Osteoblast (primary cell): ENCODE results near the gene TRPC4. TPM values are rescaled to one million over a fixed set of nuclear protein-coding genes. Genes with fewer than 3 reads are reported as not detected.

ENCODE experiments used
- DNase-seq: peaks from one replicate; pipeline ENCODE4 v3.0.0; 2011; ENCODE audit warnings: low spot score, mixed read lengths; ENCODE audit not compliant: insufficient read length; ENCODE audit errors: missing footprints
- H2AFZ ChIP-seq: 2 replicates; pipeline ENCODE4 v1.6.0; 2011; ENCODE audit warnings: mild to moderate bottlenecking, low read length
- H3K27ac ChIP-seq: 2 replicates; pipeline ENCODE4 v1.5.1; 2011; ENCODE audit warnings: mild to moderate bottlenecking, low read depth, low read length, moderate library complexity
- H3K27me3 ChIP-seq: 2 replicates; pipeline ENCODE4 v1.6.0; 2012; ENCODE audit warnings: mild to moderate bottlenecking, control low read depth, inconsistent platforms, low read length, moderate library complexity; ENCODE audit not compliant: insufficient read depth
- H3K36me3 ChIP-seq: 2 replicates; pipeline ENCODE4 v1.5.1; 2011; ENCODE audit warnings: mild to moderate bottlenecking, low read length, control low read depth, moderate library complexity; ENCODE audit not compliant: insufficient read depth
- H3K4me1 ChIP-seq: 2 replicates; pipeline ENCODE4 v1.5.1; 2011; ENCODE audit warnings: mild to moderate bottlenecking, low read length, control low read depth, moderate library complexity; ENCODE audit not compliant: insufficient read depth
- H3K4me2 ChIP-seq: 2 replicates; pipeline ENCODE4 v1.6.0; 2011; ENCODE audit warnings: mild to moderate bottlenecking, low read length; ENCODE audit not compliant: insufficient read depth
- H3K4me3 ChIP-seq: fragments of 200-600 bp; sonication (generic); 3 replicates; pipeline ENCODE4 v1.5.1; 2012; ENCODE audit warnings: mild to moderate bottlenecking, low read length, inconsistent platforms; ENCODE audit not compliant: insufficient read depth
- H3K79me2 ChIP-seq: 2 replicates; pipeline ENCODE4 v1.6.0; 2012; ENCODE audit warnings: mild to moderate bottlenecking, low read length, control low read depth, inconsistent platforms; ENCODE audit not compliant: insufficient read depth
- H3K9me3 ChIP-seq: 2 replicates; pipeline ENCODE4 v1.5.1; 2011; ENCODE audit warnings: low read depth, low read length, control low read depth
- H4K20me1 ChIP-seq: 2 replicates; pipeline ENCODE4 v1.6.0; 2012; ENCODE audit warnings: mild to moderate bottlenecking, low read length, control low read depth; ENCODE audit not compliant: insufficient read depth
- CTCF ChIP-seq: IDR thresholded peaks from 2 replicates; pipeline ENCODE4 v1.5.1; 2011; ENCODE audit warnings: mild to moderate bottlenecking, low read depth, low read length, moderate library complexity; ENCODE audit errors: extremely low read depth
- total RNA-seq: library from RNA; depleted of rRNA; stranded (reverse); fragments of >200 nt; gene quantifications from 2 replicates; pipeline ENCODE4 v1.2.3, GENCODE V29; 2012

Gene TRPC4
- total RNA-seq, 1 donor, result 9.8 TPM

GRCh38 chr13:37751025-37751424 lies 118.5 kb downstream of the TRPC4 start:
- no peaks in the 10 kb centered on the region for H3K36me3 ChIP-seq
- peaks cover 19% of the 10 kb centered on the region for H3K79me2 ChIP-seq
- H3K9me3 ChIP-seq, result no peaks in the 10 kb centered on the region
- H3K4me3 ChIP-seq, result no peak overlapping the region
- H2AFZ ChIP-seq, result no peak overlapping the region
- no peaks in the 10 kb centered on the region for H3K27me3 ChIP-seq
- DNase-seq, result no peak
- TF ChIP-seq CTCF, result no peak
- no peak overlapping the region for H3K27ac ChIP-seq
- H4K20me1 ChIP-seq, result no peaks in the 10 kb centered on the region
- no peak overlapping the region for H3K4me2 ChIP-seq
- peaks cover 17% of the 10 kb centered on the region for H3K4me1 ChIP-seq

- TF ChIP-seq CTCF, result no peak
- H3K4me1 ChIP-seq, result peaks cover 17% of the 10 kb centered on the region
- H3K4me2 ChIP-seq, result no peak overlapping the region
- no peak overlapping the region for H3K4me3 ChIP-seq
- no peaks in the 10 kb centered on the region for H3K27me3 ChIP-seq
- DNase-seq, result no peak
- peaks cover 4% of the 10 kb centered on the region for H3K36me3 ChIP-seq
- H2AFZ ChIP-seq, result no peak overlapping the region
- no peaks in the 10 kb centered on the region for H4K20me1 ChIP-seq
- no peak overlapping the region for H3K27ac ChIP-seq
- peaks cover 20% of the 10 kb centered on the region for H3K79me2 ChIP-seq
- no peaks in the 10 kb centered on the region for H3K9me3 ChIP-seq
Observed at GRCh38 chr13:37748913-37749312, 120.7 kb downstream of the TRPC4 start.

GRCh38 chr13:37747071-37747612 lies 122.4 kb downstream of the TRPC4 start:
- peak; percentile 31 for DNase-seq
- Histone ChIP-seq H3K27me3 (no peaks in the 10 kb centered on the region), H3K4me1 (peaks cover 14% of the 10 kb centered on the region), H3K4me2 (peak overlapping the region; percentile 21), H3K9me3 (no peaks in the 10 kb centered on the region), H4K20me1 (no peaks in the 10 kb centered on the region), H3K27ac (peak overlapping the region; percentile 62), H3K79me2 (peaks cover 14% of the 10 kb centered on the region), H2AFZ (no peak overlapping the region), H3K4me3 (no peak overlapping the region), H3K36me3 (peaks cover 4% of the 10 kb centered on the region)
- no peak for TF ChIP-seq CTCF

GRCh38 chr13:37741536-37741935 lies 128.0 kb downstream of the TRPC4 start:
- peaks cover 3% of the 10 kb centered on the region for H3K4me1 ChIP-seq
- H3K79me2 ChIP-seq, result peaks cover 23% of the 10 kb centered on the region
- no peak overlapping the region for H3K27ac ChIP-seq
- H3K4me2 ChIP-seq, result no peak overlapping the region
- no peaks in the 10 kb centered on the region for H3K9me3 ChIP-seq
- no peaks in the 10 kb centered on the region for H4K20me1 ChIP-seq
- H3K4me3 ChIP-seq, result no peak overlapping the region
- H3K36me3 ChIP-seq, result peaks cover 4% of the 10 kb centered on the region
- DNase-seq, result no peak
- no peaks in the 10 kb centered on the region for H3K27me3 ChIP-seq
- H2AFZ ChIP-seq, result no peak overlapping the region
- TF ChIP-seq CTCF, result no peak
